Neural cell (in vitro differentiated cells): ENCODE data around the gene SDK1. TPM values are rescaled to one million over a fixed set of nuclear protein-coding genes. Genes with fewer than 3 reads are reported as not detected.

ENCODE experiments used
- H2AFZ ChIP-seq: fragments of 200-600, 300-800 bp; sonication (generic), shearing (Covaris generic); 2 replicates; pipeline ENCODE4 v1.6.0; 2014; ENCODE audit warnings: low read depth, mild to moderate bottlenecking, antibody characterized with exemption, low read length, moderate library complexity
- H3F3A ChIP-seq: fragments of 200-600 bp; shearing (Covaris generic); 2 replicates; pipeline ENCODE4 v1.6.1; 2016; ENCODE audit warnings: mild to moderate bottlenecking, moderate library complexity, mixed read lengths, antibody characterized with exemption, low read length; ENCODE audit not compliant: insufficient read depth, poor library complexity, severe bottlenecking
- H3K27ac ChIP-seq: fragments of 200-600, 300-800 bp; sonication (generic), shearing (Covaris generic); 2 replicates; pipeline ENCODE4 v1.5.1; 2014; ENCODE audit warnings: mild to moderate bottlenecking, low read length, moderate library complexity
- H3K27me3 ChIP-seq: fragments of 300-800, 200-600 bp; sonication (generic), shearing (Covaris generic); 2 replicates; pipeline ENCODE4 v1.6.0; 2014; ENCODE audit warnings: mild to moderate bottlenecking, low read depth, low read length, moderate library complexity; ENCODE audit not compliant: insufficient read depth
- H3K36me3 ChIP-seq: fragments of 300-800, 200-600 bp; sonication (generic), shearing (Covaris generic); 2 replicates; pipeline ENCODE4 v1.5.1; 2014; ENCODE audit warnings: mild to moderate bottlenecking, antibody characterized with exemption, low read length, moderate library complexity; ENCODE audit not compliant: insufficient read depth
- H3K4me2 ChIP-seq: fragments of 300-800, 200-600 bp; sonication (generic), shearing (Covaris generic); 2 replicates; pipeline ENCODE4 v1.6.0; 2014; ENCODE audit warnings: mild to moderate bottlenecking, low read length
- H3K4me3 ChIP-seq: fragments of 300-800, 200-600 bp; sonication (generic), shearing (Covaris generic); 2 replicates; pipeline ENCODE4 v1.5.1; 2014; ENCODE audit warnings: mild to moderate bottlenecking, low read length, moderate library complexity
- H3K79me2 ChIP-seq: fragments of 200-600 bp; shearing (Covaris generic); replicated peaks from 2 replicates; pipeline ENCODE4 v1.6.0; 2014; ENCODE audit warnings: mild to moderate bottlenecking, low read length, moderate library complexity; ENCODE audit not compliant: insufficient read depth
- H3K9ac ChIP-seq: fragments of 300-800, 200-600 bp; sonication (generic), shearing (Covaris generic); 2 replicates; pipeline ENCODE4 v1.6.1; 2016; ENCODE audit warnings: mild to moderate bottlenecking, low read length, mixed read lengths
- H3K9me2 ChIP-seq: fragments of 200-600 bp; shearing (Covaris generic); 2 replicates; pipeline ENCODE4 v1.6.1; 2016; ENCODE audit warnings: mild to moderate bottlenecking, low read length, mixed read lengths; ENCODE audit not compliant: insufficient read depth
- H3K9me3 ChIP-seq: fragments of 200-600, 300-800 bp; sonication (generic), shearing (Covaris generic); 2 replicates; pipeline ENCODE4 v1.6.1; 2016; ENCODE audit warnings: mild to moderate bottlenecking, mixed run types, low read length, moderate library complexity, mixed read lengths
- H4K20me1 ChIP-seq: fragments of 200-600 bp; shearing (Covaris generic); 2 replicates; pipeline ENCODE4 v1.6.1; 2016; ENCODE audit warnings: mild to moderate bottlenecking, mixed run types; ENCODE audit not compliant: insufficient read depth
- EP300 ChIP-seq: fragments of 450-650 bp; conservative IDR thresholded peaks from 2 replicates; pipeline ENCODE4 v1.6.1; 2014; ENCODE audit warnings: antibody characterized with exemption, mild to moderate bottlenecking, moderate library complexity; ENCODE audit not compliant: poor library complexity, severe bottlenecking
- EZH2 ChIP-seq: fragments of 200-600, 300-800 bp; shearing (Covaris generic), sonication (generic); IDR thresholded peaks from 2 replicates; pipeline ENCODE4 v1.6.1; 2014; ENCODE audit warnings: antibody characterized with exemption, low read length, borderline replicate concordance, mild to moderate bottlenecking; ENCODE audit not compliant: insufficient read depth, poor library complexity, severe bottlenecking
- MXI1 ChIP-seq: fragments of 450-650 bp; conservative IDR thresholded peaks from 2 replicates; pipeline ENCODE4 v1.6.1; 2014; ENCODE audit warnings: antibody characterized with exemption, mild to moderate bottlenecking; ENCODE audit not compliant: poor library complexity, severe bottlenecking
- POLR2AphosphoS5 ChIP-seq: IDR thresholded peaks from 2 replicates; pipeline ENCODE4 v1.6.1; 2012
- RAD21 ChIP-seq: fragments of 450-650 bp; conservative IDR thresholded peaks from 2 replicates; pipeline ENCODE4 v1.6.1; 2014; ENCODE audit warnings: antibody characterized with exemption, mild to moderate bottlenecking, moderate library complexity
- SMC3 ChIP-seq: fragments of 450-650 bp; conservative IDR thresholded peaks from 2 replicates; pipeline ENCODE4 v1.6.1; 2014; ENCODE audit warnings: antibody characterized with exemption, mild to moderate bottlenecking, moderate library complexity; ENCODE audit not compliant: poor library complexity
- TAF1 ChIP-seq: IDR thresholded peaks from 2 replicates; pipeline ENCODE4 v1.6.1; 2012; ENCODE audit warnings: low read depth
- polyA plus RNA-seq: library from polyadenylated mRNA; depleted of rRNA; stranded (reverse); fragments of >200 nt; gene quantifications from 2 replicates; pipeline ENCODE4 v1.2.3, GENCODE V29; 2014
- TF ChIP-seq, protein P1 (sequence below): IDR thresholded peaks from 2 replicates; pipeline ENCODE4 v1.6.1; 2012; ENCODE audit warnings: borderline replicate concordance
- TF ChIP-seq, protein P2 (sequence below): fragments of 450-650 bp; IDR thresholded peaks from 2 replicates; pipeline ENCODE4 v1.5.1; 2014; ENCODE audit warnings: antibody characterized with exemption, mild to moderate bottlenecking, moderate library complexity; ENCODE audit not compliant: poor library complexity, severe bottlenecking

Gene SDK1
- polyA plus RNA-seq, 1 donor from 2014 or later, result 2.7 TPM

DNA sequence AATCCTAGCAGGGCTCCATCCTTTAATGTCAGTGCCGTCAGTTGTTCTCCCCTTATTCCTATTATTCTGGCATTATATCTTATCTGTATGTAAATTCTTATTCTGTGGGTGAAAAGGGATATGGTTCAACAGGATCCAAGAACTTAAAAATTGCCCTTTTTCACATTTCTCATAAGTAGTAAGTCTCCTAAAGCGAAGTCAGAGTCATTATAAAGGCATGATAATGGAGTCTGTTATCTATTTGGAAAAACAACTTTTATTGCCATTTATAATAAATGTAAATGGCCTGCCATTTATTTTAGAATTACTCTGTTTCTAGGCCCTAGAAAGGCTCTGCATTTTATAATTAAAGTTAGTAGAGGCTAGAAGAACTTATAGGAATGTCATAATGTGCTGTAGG lies 31.3 kb downstream of the SDK1 start:
- H3K9me3 ChIP-seq, result no peaks in the 10 kb centered on the region
- H3F3A ChIP-seq, result no peaks in the 10 kb centered on the region
- H3K4me2 ChIP-seq, result no peak overlapping the region
- H3K36me3 ChIP-seq, result no peaks in the 10 kb centered on the region
- no peak for TF ChIP-seq POLR2AphosphoS5
- TF ChIP-seq, protein P1, sequence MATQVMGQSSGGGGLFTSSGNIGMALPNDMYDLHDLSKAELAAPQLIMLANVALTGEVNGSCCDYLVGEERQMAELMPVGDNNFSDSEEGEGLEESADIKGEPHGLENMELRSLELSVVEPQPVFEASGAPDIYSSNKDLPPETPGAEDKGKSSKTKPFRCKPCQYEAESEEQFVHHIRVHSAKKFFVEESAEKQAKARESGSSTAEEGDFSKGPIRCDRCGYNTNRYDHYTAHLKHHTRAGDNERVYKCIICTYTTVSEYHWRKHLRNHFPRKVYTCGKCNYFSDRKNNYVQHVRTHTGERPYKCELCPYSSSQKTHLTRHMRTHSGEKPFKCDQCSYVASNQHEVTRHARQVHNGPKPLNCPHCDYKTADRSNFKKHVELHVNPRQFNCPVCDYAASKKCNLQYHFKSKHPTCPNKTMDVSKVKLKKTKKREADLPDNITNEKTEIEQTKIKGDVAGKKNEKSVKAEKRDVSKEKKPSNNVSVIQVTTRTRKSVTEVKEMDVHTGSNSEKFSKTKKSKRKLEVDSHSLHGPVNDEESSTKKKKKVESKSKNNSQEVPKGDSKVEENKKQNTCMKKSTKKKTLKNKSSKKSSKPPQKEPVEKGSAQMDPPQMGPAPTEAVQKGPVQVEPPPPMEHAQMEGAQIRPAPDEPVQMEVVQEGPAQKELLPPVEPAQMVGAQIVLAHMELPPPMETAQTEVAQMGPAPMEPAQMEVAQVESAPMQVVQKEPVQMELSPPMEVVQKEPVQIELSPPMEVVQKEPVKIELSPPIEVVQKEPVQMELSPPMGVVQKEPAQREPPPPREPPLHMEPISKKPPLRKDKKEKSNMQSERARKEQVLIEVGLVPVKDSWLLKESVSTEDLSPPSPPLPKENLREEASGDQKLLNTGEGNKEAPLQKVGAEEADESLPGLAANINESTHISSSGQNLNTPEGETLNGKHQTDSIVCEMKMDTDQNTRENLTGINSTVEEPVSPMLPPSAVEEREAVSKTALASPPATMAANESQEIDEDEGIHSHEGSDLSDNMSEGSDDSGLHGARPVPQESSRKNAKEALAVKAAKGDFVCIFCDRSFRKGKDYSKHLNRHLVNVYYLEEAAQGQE, result no peak
- no peak for TF ChIP-seq SMC3
- TF ChIP-seq EZH2, result no peak
- TF ChIP-seq MXI1, result no peak
- TF ChIP-seq, protein P2, sequence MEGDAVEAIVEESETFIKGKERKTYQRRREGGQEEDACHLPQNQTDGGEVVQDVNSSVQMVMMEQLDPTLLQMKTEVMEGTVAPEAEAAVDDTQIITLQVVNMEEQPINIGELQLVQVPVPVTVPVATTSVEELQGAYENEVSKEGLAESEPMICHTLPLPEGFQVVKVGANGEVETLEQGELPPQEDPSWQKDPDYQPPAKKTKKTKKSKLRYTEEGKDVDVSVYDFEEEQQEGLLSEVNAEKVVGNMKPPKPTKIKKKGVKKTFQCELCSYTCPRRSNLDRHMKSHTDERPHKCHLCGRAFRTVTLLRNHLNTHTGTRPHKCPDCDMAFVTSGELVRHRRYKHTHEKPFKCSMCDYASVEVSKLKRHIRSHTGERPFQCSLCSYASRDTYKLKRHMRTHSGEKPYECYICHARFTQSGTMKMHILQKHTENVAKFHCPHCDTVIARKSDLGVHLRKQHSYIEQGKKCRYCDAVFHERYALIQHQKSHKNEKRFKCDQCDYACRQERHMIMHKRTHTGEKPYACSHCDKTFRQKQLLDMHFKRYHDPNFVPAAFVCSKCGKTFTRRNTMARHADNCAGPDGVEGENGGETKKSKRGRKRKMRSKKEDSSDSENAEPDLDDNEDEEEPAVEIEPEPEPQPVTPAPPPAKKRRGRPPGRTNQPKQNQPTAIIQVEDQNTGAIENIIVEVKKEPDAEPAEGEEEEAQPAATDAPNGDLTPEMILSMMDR, result no peak
- TF ChIP-seq EP300, result no peak
- no peak for TF ChIP-seq RAD21
- TF ChIP-seq TAF1, result no peak
- H3K9me2 ChIP-seq, result no peaks in the 10 kb centered on the region
- H3K27me3 ChIP-seq, result no peaks in the 10 kb centered on the region
- H4K20me1 ChIP-seq, result no peaks in the 10 kb centered on the region
- no peak overlapping the region for H2AFZ ChIP-seq
- no peaks in the 10 kb centered on the region for H3K79me2 ChIP-seq
- no peak overlapping the region for H3K9ac ChIP-seq
- H3K27ac ChIP-seq, result no peak overlapping the region
- no peak overlapping the region for H3K4me3 ChIP-seq

DNA sequence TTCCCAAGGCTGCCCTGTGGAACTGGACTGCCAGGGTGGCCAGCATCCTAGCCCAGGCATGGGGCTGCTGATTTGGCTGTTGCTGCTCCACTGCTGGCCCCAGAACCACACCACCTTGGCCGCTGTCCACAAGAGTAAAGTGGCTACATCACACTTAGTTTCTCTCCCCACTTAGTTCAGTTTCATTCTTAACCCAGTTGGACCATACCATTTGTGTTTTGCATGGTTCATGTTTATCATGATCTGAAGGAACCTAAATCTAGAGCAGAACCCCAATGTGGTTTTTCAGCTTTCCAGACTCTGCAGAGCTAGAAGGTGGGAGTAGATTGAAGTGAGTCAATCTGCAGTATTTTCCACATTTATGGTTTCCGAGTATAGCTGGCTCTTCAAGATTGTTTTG lies 32.8 kb downstream of the SDK1 start:
- Histone ChIP-seq H4K20me1 (no peaks in the 10 kb centered on the region), H3K79me2 (no peaks in the 10 kb centered on the region), H3K9ac (no peak overlapping the region), H3K4me3 (no peak overlapping the region), H3K9me2 (no peaks in the 10 kb centered on the region), H3F3A (no peaks in the 10 kb centered on the region), H3K27me3 (no peaks in the 10 kb centered on the region), H3K27ac (no peak overlapping the region), H3K4me2 (no peak overlapping the region), H2AFZ (no peak overlapping the region), H3K9me3 (no peaks in the 10 kb centered on the region), H3K36me3 (no peaks in the 10 kb centered on the region)
- TF ChIP-seq EZH2 (no peak), TAF1 (no peak), POLR2AphosphoS5 (no peak), MXI1 (no peak)
- TF ChIP-seq, protein P1, result no peak
